GM10248 (cell line): ENCODE results near the gene DTL.
"Not testable (repeated sequence)": the region's sequence is repeated elsewhere in the genome, so short reads cannot be mapped to it uniquely, and the experiment has no call there.

Experiments used
- CTCF ChIA-PET: fragments of 300-600 bp; sonication (Branson Sonifier 250); formaldehyde crosslinking; extraction: SDS; loops from one replicate; lab custom pipeline; 2021; ENCODE audit warnings: antibody characterized with exemption; lab: Yijun Ruan, JAX
- POLR2A ChIA-PET: fragments of 350-650 bp; sonication (Branson Sonifier 250); formaldehyde crosslinking; extraction: SDS; loops from one replicate; lab custom pipeline; 2020; ENCODE audit warnings: antibody characterized with exemption; lab: Yijun Ruan, JAX
- DNase-seq: peaks from one replicate; pipeline ENCODE4 v3.0.0; 2012; ENCODE audit errors: extremely low spot score
- TF ChIP-seq, protein P1 (sequence below): IDR thresholded peaks from 2 replicates; pipeline ENCODE4 v1.5.1; 2012; ENCODE audit warnings: mild to moderate bottlenecking, low read depth; ENCODE audit errors: extremely low read depth, missing control alignments, control extremely low read depth

Gene DTL

GRCh38 chr1:212020975-212021374, 14.6 kb upstream of the DTL start:
- POLR2A ChIA-PET, result no interaction called here
- CTCF ChIA-PET, result interaction anchor here (1.3 to 9.1 kb wide), 4 partner anchors 8 to 435 kb away, joined by 3 to 69 read pairs (median 5); partner anchors contain the start of genes DTL and INTS7
- TF ChIP-seq, protein P1, sequence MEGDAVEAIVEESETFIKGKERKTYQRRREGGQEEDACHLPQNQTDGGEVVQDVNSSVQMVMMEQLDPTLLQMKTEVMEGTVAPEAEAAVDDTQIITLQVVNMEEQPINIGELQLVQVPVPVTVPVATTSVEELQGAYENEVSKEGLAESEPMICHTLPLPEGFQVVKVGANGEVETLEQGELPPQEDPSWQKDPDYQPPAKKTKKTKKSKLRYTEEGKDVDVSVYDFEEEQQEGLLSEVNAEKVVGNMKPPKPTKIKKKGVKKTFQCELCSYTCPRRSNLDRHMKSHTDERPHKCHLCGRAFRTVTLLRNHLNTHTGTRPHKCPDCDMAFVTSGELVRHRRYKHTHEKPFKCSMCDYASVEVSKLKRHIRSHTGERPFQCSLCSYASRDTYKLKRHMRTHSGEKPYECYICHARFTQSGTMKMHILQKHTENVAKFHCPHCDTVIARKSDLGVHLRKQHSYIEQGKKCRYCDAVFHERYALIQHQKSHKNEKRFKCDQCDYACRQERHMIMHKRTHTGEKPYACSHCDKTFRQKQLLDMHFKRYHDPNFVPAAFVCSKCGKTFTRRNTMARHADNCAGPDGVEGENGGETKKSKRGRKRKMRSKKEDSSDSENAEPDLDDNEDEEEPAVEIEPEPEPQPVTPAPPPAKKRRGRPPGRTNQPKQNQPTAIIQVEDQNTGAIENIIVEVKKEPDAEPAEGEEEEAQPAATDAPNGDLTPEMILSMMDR, result no peak
- DNase-seq, result no peak

DNA sequence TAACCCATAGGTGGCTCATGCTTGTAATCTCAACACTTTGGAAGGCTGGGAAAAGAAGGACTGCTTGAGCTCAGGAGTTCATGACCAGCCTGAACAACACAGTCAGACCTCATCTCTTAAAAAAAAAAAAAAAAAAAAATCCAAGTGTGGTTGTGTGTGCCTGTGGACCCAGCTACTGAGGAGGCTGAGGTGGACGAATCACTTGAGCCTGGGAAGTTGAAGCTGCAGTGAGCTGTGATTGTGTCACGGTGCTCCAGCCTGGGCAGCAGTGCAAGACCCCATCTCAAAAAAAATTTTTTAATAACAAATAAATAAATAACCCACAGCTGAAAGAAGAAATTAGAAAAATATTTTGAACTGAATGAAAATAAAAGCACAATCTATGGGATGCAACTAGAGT, 14.0 kb upstream of the DTL start:
- DNase-seq, result no peak
- ChIA-PET CTCF (interaction anchor here (1.3 to 9.1 kb wide), 5 partner anchors 9 to 434 kb away, joined by 3 to 69 read pairs (median 5); partner anchors contain the start of genes DTL and INTS7), POLR2A (no interaction called here)
- TF ChIP-seq, protein P1, result no peak

DNA sequence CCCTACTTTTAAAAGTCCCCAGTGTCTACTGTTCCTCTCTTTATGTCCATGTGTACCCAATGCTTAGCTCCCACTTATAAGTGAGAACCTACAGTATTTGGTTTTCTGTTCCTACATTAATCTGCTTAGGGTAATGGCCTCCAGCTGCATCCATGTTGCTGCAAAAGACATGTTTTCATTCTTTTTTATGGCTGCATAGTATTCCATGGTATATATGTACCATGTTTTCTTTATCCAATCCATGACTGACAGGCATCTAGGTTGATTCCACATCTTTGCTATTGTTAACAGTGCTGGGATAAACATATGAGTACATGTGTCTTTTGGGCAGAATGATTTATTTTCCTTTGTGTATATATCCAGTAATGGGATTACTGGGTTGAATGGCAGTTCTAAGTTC, 12.6 kb upstream of the DTL start:
- DNase-seq, POLR2A ChIA-PET: not testable (repeated sequence)
- CTCF ChIA-PET, result interaction anchor here (1.3 to 9.1 kb wide), 4 partner anchors 10 to 13 kb away, joined by 4 to 69 read pairs (median 6); partner anchors contain the start of genes DTL and INTS7

DNA sequence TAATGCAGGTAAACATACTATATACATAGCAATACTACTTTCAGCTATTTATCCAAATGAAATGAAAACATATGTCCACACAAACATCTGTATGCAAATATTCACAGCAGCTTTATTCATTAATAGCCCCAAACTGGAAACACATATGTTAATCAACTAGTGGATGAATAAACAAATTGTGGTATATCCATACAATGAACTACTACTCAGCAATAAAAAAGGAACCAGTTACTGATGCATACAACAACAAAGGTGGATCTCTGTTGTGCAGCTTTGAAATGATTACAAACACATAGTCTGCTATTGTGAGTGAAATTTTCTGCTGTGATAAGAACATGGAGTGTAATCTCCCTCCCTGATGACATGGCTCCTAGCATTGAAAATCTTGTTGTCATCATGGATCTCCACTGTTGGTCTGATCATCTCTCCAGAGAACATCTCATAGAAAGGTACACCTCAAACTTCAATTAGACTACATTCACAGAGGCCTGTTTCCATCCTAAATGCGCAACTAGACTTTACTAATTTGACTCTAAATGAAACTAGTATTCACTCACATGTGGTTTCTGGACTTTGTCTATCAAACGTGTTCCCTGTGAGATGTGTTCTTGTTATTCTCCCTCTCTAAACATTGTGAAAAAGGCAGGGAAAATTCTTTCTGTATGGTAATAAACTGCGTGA, 10.9 kb upstream of the DTL start:
- POLR2A ChIA-PET, result no interaction called here
- DNase-seq, result no peak
- TF ChIP-seq, protein P1, result no peak
- CTCF ChIA-PET, result interaction anchor here (1.1 to 9.1 kb wide), 2 partner anchors 11 to 15 kb away, joined by 4 to 69 read pairs; partner anchors contain the start of genes DTL and INTS7

DNA sequence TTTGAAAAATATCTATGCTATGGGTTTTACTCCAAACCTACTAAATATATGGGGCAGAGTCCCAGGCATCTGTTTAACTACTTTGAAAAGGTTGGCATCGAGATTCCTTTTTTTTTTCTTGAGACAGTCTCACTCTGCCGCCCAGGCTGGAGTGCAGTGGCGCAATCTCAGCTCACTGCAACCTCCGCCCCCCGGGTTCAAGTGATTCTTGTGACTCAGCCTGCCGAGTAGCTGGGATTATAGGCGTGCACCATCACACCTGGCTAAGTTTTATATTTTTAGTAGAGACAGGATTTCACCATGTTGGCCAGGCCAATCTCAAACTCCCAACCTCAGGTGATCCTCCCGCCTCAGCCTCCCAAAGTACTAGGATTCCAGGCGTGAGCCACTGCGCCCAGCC, 7.8 kb upstream of the DTL start:
- POLR2A ChIA-PET, DNase-seq: not testable (repeated sequence)
- CTCF ChIA-PET, result interaction anchor here (1.6 to 3.4 kb wide), 6 partner anchors 12 to 428 kb away, joined by 4 to 17 read pairs (median 6); no protein-coding TSS in a partner anchor

DNA sequence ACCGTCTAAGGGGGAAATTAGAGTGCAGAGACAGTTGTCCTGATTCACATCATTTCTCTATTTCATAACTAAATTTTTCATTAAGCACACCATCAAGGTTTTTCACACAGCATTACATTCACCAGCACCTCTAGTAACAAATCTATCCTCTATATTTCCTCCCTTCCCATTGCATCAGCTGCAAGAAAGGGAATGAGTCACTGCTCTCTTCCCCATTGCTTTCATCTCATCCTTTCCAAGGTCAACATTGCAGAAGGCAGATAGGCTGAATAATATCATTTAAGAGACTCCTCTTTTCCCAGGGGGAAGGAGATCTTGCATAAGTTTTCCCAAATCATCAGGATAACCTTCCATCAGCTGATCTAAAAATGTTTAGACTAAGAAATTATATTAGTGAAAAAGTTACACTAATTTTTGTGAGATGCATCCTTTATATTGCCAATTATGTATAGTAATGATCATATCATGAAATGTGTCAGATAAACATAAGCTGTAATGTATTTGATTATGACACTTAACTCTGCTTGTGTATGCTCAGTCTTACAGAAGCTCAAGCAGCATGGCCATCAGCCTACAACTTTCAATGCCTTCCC, 4.5 kb upstream of the DTL start:
- DNase-seq, result no peak
- TF ChIP-seq, protein P1, result no peak
- ChIA-PET CTCF (interaction anchor here (0.9 to 6.5 kb wide), 4 partner anchors 16 to 350 kb away, joined by 4 to 77 read pairs (median 34); no protein-coding TSS in a partner anchor), POLR2A (no interaction called here)

GRCh38 chr1:212034516-212035122, 929 bp upstream of the DTL start:
- TF ChIP-seq, protein P1, result no peak
- ChIA-PET CTCF (interaction anchor here (0.8 to 6.5 kb wide), 75 partner anchors 12 to 979 kb away, joined by 3 to 133 read pairs (median 6); partner anchors contain the start of gene NEK2), POLR2A (interaction anchor here (1.0 to 1.8 kb wide), 3 partner anchors 219 to 574 kb away, joined by 5 to 7 read pairs (median 6); partner anchors contain the start of gene ATF3)
- no peak for DNase-seq
